NCI-H510A treated with DMSO at 0.1 percent for 48 hours (cell line): ENCODE measurements around the gene ZNF664.

Source experiments
- DNase-seq: peaks from one replicate; lab custom pipeline; 2025; lab: John Stamatoyannopoulos, UW

ZNF664 gene

GRCh38 chr12:123990511-123990910 is 17.5 kb downstream of the ZNF664 start:
- no peak for DNase-seq

GRCh38 chr12:123991372-123991951 is 18.4 kb downstream of the ZNF664 start:
- no peak for DNase-seq

GRCh38 chr12:123992118-123992825 is 19.3 kb downstream of the ZNF664 start:
- DNase-seq = no peak

DNA sequence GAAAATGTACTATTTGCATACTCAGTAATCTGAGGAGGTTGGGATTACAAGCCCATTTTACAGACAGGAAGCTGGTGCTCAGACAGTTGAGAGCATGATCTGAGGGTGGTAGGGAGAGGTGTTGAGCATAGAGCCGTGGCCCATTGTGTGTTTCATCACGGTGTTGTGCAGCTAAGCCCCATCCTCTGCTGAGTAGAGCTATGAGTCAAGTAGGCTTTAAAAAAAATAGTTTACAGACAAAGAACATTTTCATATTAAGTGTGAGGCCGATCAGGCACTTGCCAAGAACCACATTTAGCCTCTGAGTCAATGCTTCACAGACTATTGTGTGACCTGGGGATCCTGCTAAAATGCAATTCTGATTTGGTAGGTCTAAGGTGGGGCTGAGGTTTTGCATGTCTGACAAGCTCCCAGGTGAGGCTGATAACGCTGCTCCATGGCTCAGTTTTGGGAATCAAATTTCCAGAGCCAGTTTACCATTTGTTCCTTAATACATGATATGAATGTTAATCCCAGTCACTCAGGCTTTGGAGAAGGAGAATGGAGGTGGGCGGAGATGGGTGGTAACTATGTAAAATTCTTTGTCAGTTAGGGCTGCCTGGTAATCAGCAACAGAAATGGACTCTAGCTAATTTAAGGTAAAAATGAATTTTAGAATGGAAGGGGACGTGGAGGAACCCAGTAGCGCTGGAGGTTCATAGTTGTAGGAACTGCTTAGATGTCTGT is 22.2 kb downstream of the ZNF664 start:
- no peak for DNase-seq

DNA sequence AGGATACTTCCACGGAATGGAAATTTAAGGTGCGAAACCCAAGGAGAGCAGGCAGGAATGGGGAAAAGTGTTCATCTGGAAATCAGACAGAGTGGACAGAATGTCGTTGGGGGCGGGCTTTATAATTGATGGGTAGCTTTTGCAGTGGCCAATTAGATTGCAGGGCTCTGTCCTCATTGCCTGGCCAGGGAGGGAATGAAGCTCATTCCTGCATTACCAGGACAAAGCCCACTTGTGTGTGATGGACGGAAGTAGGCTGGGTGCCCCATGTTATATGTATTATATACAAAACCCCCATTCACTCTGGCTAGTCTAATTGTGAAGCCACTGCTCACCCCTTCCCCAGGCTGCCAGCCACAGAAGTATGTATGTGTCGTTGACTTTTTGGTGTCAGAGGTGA is 23.6 kb downstream of the ZNF664 start:
- no peak for DNase-seq

- no peak for DNase-seq
Observed at GRCh38 chr12:123997033-123997822, 24.2 kb downstream of the ZNF664 start.

DNA sequence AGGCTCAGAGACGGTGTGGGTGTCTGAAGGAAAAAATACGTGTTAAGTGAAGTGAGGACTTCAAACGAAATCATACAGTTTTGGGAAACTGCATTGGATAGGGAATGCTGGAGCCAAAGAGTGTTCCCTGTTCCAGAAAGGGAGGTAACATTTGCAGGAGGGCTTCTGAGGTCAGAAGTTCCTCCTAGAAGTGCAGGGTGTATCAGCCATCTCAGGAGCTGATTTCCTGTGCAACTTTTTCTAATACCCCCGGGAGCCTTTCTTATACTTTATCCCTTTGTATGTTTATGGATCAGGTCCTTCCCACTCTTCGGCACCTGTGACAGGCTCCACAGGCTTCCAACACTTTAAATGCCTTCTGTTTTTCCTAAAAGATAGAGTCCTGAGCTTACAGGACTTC is 24.9 kb downstream of the ZNF664 start:
- DNase-seq = no peak

DNA sequence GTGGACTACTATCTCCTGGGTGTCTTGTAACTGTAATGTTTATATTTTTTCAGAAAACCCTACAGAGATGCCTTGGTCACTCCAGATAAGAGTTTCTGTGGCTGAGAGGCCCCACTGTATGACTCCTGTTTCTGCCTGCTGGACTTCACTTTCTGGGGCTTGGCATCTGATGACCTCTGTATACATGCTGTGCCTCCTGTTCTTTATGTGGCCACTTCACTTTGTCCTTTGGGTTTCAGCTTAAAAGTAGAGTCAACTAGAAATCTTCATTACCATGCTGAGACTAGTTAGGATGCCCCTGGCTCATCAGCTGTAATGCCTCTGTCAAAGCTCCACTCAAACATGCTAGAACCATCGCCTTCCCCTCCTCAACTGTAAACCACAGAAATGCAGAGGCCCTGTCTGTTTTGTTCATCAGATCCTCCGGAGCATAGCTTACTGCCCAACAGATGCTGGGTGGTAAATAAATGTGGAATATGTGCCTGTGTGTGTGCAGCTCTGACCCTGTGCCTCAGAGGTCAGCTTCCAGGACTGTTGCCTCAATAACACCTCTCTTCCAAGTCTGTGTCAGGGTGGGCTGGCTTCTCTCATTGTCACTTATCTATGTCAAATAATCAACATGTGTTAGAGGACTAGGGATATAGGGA is 25.5 kb downstream of the ZNF664 start:
- DNase-seq = no peak

DNA sequence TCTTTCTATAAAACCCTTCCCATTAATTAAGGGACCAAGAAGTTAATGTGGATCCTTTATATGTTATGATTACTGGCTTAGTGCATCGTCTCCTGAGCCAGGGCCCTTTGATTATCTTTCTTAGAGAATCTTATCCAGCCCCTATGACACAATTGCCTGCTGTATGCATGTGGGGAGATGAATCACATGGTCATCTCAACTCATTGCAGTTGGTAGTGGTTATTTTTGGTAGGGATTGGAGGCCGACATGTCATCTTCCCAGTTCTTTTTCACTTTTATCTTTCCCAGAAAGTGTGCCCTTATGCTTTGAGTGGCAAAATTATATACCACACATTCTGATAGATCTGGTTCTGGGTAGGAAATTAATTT is 26.0 kb downstream of the ZNF664 start:
- DNase-seq = no peak

DNA sequence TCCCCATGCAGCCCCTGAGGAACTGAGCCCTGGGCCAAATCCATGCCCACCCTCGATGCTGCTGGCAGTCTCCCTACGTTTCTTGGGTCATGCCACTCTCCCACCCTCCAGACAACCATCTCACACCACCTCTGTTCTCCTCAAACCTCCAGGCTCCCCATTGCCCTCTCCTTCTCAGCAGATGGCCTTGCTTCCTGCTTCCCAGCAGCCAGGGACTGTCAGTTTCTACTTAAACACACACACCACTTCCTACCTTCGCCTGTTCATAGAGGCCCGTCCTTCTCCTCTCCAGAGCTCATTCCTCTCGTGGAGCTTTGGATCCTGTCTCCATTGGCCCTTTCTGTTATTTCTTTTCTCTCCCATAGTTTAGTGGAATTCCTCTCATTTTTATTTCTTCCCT is 27.1 kb downstream of the ZNF664 start:
- no peak for DNase-seq

- no peak for DNase-seq
Observed at GRCh38 chr12:124001343-124001742, 28.3 kb downstream of the ZNF664 start.

GRCh38 chr12:124002021-124002644 is 29.1 kb downstream of the ZNF664 start:
- no peak for DNase-seq

GRCh38 chr12:124002654-124003053 is 29.6 kb downstream of the ZNF664 start:
- DNase-seq = no peak

GRCh38 chr12:124004233-124004875 is 31.3 kb downstream of the ZNF664 start:
- DNase-seq = no peak

- DNase-seq = no peak
Observed at GRCh38 chr12:124006085-124006845, 33.2 kb downstream of the ZNF664 start.

DNA sequence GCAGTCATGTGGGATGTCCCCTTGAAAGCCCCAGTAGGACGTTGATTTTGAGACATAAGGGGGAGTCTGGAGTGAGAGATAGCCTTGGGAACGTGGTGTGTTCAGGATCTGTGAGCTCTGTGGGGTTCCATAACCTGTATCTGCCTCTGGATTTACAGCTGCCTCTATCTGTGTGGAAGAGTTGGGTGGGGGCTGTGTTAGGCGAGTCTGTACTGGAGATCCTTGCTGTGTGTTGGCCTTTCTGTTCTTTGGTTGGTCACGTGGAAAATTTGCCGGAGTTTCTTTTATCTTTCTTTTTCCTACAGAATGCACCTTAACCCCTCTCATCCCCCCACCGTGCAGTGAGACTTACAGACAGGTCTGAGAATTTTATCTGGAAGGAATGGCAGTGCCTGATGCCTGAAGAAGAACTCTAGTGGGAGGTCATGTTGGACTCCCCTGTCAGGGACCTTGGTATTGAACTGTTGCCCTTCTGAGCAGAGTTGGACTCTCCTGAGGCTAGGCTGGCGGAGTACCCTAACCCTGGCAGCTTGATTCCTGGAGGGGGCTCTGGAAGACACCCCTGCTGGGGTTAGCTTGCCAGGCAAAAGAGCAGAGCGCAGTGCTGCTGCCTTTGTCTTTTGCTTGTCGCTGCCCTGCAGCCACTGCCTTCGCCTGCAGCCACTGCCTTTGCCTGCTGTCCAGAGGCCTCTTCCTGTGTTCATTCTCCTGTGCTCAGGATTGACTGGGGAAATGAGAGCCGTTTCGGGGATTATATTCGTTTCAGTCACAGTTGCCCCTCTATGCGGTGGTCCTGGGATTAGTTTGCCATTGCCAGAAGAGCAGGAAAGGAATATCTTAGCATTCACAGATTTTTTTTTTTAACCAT is 34.1 kb downstream of the ZNF664 start:
- no peak for DNase-seq

- DNase-seq = no peak
Observed at GRCh38 chr12:124007826-124008570, 35.0 kb downstream of the ZNF664 start.

GRCh38 chr12:124008595-124008994 is 35.6 kb downstream of the ZNF664 start:
- DNase-seq = no peak

DNA sequence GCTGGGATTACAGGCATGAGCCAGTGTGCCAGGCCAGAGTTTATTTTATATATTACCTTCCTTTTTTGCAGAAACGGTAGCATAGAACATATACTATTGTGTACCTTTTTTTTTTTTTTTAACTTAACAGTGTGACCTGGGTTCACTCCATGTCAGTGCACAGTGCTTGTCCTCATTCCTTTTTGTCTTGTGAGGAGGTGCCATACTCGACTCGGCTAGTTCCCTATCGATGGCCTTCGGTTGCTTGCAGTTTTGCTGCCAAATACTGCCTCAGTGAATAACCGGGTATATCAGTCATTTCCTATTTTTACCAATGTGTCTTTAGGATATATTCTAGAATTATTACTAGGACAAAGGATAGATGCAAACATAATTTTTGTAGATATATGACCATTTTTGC is 36.8 kb downstream of the ZNF664 start:
- no peak for DNase-seq
